ENCODE measurements around the gene DDX46. TPM values are rescaled to one million over a fixed set of nuclear protein-coding genes. Genes with fewer than 3 reads are reported as not detected.
"Not testable (repeated sequence)": the region's sequence is repeated elsewhere in the genome, so short reads cannot be mapped to it uniquely, and the experiment has no call there.

DDX46 gene
- total and polyA plus RNA-seq, 2 experiments from 2014 or later, result 24.2 to 25.9 TPM

DNA sequence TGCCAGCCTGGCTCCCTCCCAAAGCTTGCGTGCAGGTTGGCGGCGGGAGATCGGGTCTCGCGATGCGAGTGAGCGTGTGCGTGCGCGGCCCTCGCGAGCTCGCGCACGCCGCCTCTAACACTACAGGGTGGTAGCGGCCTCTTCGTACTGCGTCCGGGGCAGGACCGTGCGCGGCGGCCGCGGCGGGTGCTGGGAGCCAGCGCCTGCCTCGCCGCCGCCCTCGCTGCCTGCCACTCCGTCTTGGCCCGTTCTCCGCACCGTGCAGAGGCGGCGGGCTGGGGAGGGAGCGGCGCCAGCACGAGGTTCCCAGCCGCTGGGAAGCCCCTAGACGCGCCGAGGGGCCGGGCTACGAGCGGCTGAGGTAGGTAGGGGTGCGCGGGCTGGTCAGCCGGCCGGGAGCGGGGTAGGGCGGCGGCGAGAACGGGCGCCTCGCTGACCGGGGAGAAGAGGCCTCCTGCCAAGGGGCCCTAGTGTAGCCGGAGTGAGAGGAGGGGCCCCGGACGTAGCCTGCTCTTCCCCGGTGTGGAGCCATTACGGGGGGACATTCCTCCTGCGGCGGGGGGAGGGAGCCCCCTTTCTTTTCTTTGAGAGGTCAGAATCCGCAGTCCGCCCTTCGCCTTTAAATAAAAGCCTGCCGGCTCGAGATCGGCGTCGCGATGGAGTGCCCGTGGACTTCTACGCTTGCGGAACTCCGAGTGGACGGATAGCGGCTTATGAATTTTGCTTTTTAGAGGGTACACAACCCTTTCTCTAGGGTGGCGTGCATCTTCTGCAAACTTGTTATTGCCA lies 87.5 kb downstream of the DDX46 start, which contains the start of gene C5orf24:
TSS of gene C5orf24 (plus strand) at position 117 of the 789 bp plus-strand sequence. CDS start 8,933 bp downstream, outside the sequence.
- Histone ChIP-seq H3K9me3 (ENCODE audit: low read depth) (no peaks in the 10 kb centered on the region), H3K27ac (peak within 1 kb of the TSS; percentile 98), H3K36me3 (peaks cover 8% of the 10 kb centered on the region), H3K27me3 (no peaks in the 10 kb centered on the region), H3K4me1 (ENCODE audit: low read depth) (peaks cover 12% of the 10 kb centered on the region), H3K4me3 (peak within 1 kb of the TSS; percentile 85)
- TF ChIP-seq, protein P1, sequence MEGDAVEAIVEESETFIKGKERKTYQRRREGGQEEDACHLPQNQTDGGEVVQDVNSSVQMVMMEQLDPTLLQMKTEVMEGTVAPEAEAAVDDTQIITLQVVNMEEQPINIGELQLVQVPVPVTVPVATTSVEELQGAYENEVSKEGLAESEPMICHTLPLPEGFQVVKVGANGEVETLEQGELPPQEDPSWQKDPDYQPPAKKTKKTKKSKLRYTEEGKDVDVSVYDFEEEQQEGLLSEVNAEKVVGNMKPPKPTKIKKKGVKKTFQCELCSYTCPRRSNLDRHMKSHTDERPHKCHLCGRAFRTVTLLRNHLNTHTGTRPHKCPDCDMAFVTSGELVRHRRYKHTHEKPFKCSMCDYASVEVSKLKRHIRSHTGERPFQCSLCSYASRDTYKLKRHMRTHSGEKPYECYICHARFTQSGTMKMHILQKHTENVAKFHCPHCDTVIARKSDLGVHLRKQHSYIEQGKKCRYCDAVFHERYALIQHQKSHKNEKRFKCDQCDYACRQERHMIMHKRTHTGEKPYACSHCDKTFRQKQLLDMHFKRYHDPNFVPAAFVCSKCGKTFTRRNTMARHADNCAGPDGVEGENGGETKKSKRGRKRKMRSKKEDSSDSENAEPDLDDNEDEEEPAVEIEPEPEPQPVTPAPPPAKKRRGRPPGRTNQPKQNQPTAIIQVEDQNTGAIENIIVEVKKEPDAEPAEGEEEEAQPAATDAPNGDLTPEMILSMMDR (IDR thresholded peaks at IDR 0.05; ENCODE audit: low read depth, low read length), result no peak
- peak; percentile 94 to 98 for DNase-seq (ENCODE audit: low read depth in 1 of 2, low spot score in 1 of 2)

- peaks cover 12% of the 10 kb centered on the region for H3K4me1 ChIP-seq (ENCODE audit: low read depth)
- peak overlapping the region; percentile 85 for H3K4me3 ChIP-seq
- H3K27me3 ChIP-seq, result no peaks in the 10 kb centered on the region
- DNase-seq (ENCODE audit: low read depth in 1 of 2, low spot score in 1 of 2), result peak; percentile 27 to 30
- H3K27ac ChIP-seq, result peak overlapping the region; percentile 98
- no peaks in the 10 kb centered on the region for H3K9me3 ChIP-seq (ENCODE audit: low read depth)
- peaks cover 8% of the 10 kb centered on the region for H3K36me3 ChIP-seq
- TF ChIP-seq, protein P1 (IDR thresholded peaks at IDR 0.05; ENCODE audit: low read depth, low read length), result no peak
These were observed 88.0 kb downstream of the DDX46 start for GRCh38 chr5:134846641-134846960.

DNA sequence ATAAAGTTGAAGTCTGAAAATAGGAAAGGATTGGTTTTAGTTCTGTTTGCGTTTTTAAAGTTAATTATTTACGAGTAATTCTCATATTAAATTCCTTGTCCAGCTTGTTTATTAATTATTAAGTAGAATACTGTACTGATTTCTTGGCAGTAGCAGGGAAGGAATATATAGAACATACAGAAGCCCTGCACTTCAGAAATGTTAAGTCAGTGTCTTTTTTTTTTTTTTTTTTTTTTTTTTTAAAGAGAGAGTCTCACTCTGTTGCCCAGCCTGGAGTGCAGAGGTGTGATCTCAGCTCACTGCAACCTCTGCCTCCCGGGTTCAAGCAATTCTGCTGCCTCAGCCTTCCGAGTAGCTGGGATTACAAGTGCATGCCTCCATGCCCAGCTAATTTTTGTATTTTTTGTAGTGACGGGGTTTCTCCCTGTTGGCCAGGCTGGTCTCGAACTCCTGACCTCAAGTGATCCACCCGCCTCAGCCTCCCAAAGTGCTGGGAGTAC lies 90.9 kb downstream of the DDX46 start:
- peaks cover 12% of the 10 kb centered on the region for H3K4me1 ChIP-seq (ENCODE audit: low read depth)
- not testable (repeated sequence) for DNase-seq (ENCODE audit: low read depth in 1 of 2, low spot score in 1 of 2); H3K4me3 ChIP-seq; H3K9me3 ChIP-seq (ENCODE audit: low read depth); H3K27me3 ChIP-seq
- peaks cover 17% of the 10 kb centered on the region for H3K36me3 ChIP-seq
- peak overlapping the region; percentile 20 for H3K27ac ChIP-seq

DNA sequence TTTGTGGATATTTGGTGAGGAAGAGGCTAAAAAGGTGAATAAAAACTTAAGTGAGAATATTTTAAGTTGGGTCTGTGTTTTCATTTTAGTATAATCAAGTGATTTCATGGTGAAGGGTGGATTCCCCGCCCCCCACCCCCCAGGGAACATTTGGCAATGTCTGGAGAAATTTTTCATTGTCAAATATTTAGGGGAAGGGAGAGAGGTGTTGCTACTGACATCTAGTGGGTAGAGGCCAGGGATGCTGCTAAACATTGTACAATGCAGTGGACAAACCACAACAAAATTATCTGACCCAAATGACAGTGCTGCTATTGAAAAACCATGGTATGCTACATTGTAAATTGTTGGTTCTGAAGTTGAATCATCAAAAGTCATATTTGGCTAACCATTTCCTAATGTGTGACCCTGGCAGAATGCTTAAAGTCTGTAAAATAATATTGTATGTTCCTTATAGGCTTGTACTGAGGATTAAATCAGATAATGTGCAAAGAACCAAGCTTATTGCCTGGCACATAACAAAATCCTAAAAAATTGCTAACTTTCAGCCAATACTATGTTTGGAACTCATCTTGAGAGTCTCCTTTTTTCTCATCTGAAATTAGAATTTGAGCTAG lies 92.8 kb downstream of the DDX46 start:
- H3K36me3 ChIP-seq, result peaks cover 34% of the 10 kb centered on the region

DNA sequence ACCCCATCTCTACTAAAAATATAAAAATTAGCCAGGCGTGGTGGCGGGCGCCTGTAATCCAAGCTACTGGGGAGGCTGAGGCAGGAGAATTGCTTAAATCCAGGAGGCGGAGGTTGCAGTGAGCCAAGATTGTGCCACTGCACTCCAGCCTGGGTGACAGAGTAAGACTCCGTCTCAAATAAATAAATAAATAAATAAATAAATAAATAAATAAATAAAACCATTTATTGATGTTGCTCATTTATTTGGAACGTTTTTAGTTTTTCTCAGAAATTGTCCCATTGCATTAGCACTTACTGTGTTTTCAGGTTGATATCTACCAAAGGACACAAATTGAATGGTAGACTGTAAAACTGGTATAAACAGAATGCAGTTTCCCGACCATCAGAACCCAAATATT lies 97.9 kb downstream of the DDX46 start:
- H3K36me3 ChIP-seq, result peaks cover 60% of the 10 kb centered on the region
- H3K4me1 ChIP-seq (ENCODE audit: low read depth); H3K9me3 ChIP-seq (ENCODE audit: low read depth); DNase-seq (ENCODE audit: low read depth in 1 of 2, low spot score in 1 of 2); H3K27me3 ChIP-seq; H3K27ac ChIP-seq; H3K4me3 ChIP-seq: not testable (repeated sequence)

More for the DNA sequence above, 92.8 kb downstream of the DDX46 start:
- DNase-seq (ENCODE audit: low read depth in 1 of 2, low spot score in 1 of 2), result peak in 1 of 2 donors; percentile 71
- Histone ChIP-seq H3K9me3 (ENCODE audit: low read depth) (no peaks in the 10 kb centered on the region), H3K4me3 (no peak overlapping the region), H3K27ac (no peak overlapping the region), H3K27me3 (no peaks in the 10 kb centered on the region), H3K4me1 (ENCODE audit: low read depth) (peaks cover 9% of the 10 kb centered on the region)
- TF ChIP-seq, protein P1 (IDR thresholded peaks at IDR 0.05; ENCODE audit: low read depth, low read length), result peak; percentile 75

DNA sequence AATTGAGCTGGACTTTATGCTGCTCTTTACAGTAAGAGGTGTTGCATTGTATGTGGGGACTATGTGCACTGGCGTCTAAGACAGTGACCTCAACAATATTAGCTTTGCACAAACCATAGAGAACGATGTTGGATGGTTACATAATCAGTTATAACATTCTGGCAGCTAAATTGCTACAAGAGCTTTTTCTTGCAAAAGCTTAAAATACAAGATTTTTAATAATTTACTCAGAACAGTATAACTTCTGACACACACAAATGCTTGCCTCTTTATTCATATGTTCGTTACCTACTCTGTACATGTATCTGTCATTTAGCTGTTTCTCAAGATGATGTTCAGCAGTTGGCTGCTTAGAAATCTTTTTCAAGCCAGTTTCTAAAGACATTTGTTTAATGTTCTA lies 98.8 kb downstream of the DDX46 start:
- H3K27ac ChIP-seq, result no peak overlapping the region
- H3K4me1 ChIP-seq (ENCODE audit: low read depth), result no peaks in the 10 kb centered on the region
- peaks cover 54% of the 10 kb centered on the region for H3K36me3 ChIP-seq
- no peaks in the 10 kb centered on the region for H3K9me3 ChIP-seq (ENCODE audit: low read depth)
- H3K4me3 ChIP-seq, result no peak overlapping the region
- no peak for DNase-seq (ENCODE audit: low read depth in 1 of 2, low spot score in 1 of 2)
- TF ChIP-seq, protein P1 (IDR thresholded peaks at IDR 0.05; ENCODE audit: low read depth, low read length), result no peak
- H3K27me3 ChIP-seq, result no peaks in the 10 kb centered on the region
